HepG2 (cell line): ENCODE measurements around the gene DAPK1. TPM values are rescaled to one million over a fixed set of nuclear protein-coding genes. Genes with fewer than 3 reads are reported as not detected.
A peak's percentile ranks its signal among the peaks of the same experiment; 100 is the strongest.

Source experiments
- ATAC-seq: fragments of 200-7000 bp; cut with Tn5 transposase; 3 replicates; pipeline ENCODE4 v1.9.1; 2020; ENCODE audit warnings: mild to moderate bottlenecking, moderate library complexity
- BruUV-seq: library from RNA; stranded (reverse); fragments of 400-500 nt; replicated peaks from 2 replicates; lab custom pipeline; 2021; lab: Mats Ljungman, UMichigan
- CTCF ChIA-PET: fragments of 300-600 bp; formaldehyde crosslinking; extraction: SDS; loops from one replicate; lab custom pipeline; 2021; ENCODE audit warnings: low total read pairs, inconsistent platforms, low intra/inter-chr PET ratio; lab: Yijun Ruan, JAX
- POLR2A ChIA-PET: fragments of 350-600 bp; sonication (Branson Sonifier 250); formaldehyde crosslinking; loops from one replicate; lab custom pipeline; 2020; ENCODE audit warnings: antibody characterized with exemption, inconsistent platforms; lab: Yijun Ruan, JAX
- DNase-seq: peaks from one replicate; pipeline ENCODE4 v3.0.0-alpha.2; 2015; ENCODE audit warnings: low spot score
- FAIRE-seq: peaks from 3 replicates; lab custom pipeline; 2011; peaks lifted over from hg19 to GRCh38; lab: Jason Lieb, UNC
- H2AFZ ChIP-seq: one replicate; pipeline ENCODE4 v1.6.1; 2011; ENCODE audit warnings: low read length, inconsistent platforms
- H3K27ac ChIP-seq: fragments of 300-600 bp; 3 replicates; pipeline ENCODE4 v1.8.0; 2011; ENCODE audit warnings: mixed run types, mild to moderate bottlenecking, mixed read lengths, low read length, inconsistent platforms; ENCODE audit not compliant: insufficient read depth; ENCODE audit errors: extremely low read length
- H3K27me3 ChIP-seq, 2 experiments: fragments of 200-600 bp in 1 of 2; 2 replicates in 1 of 2; 3 replicates in 1 of 2; pipeline versions ENCODE4 v1.6.0 to v1.8.0; 2011; ENCODE audit warnings: low read length in 2 of 2, mild to moderate bottlenecking in 2 of 2, moderate library complexity in 2 of 2, inconsistent platforms in 1 of 2; ENCODE audit not compliant: insufficient read depth in 2 of 2, control insufficient read depth in 1 of 2
- H3K36me3 ChIP-seq, 2 experiments: fragments of 200-600 bp in 1 of 2; replicated peaks in 1 of 2; 2 replicates in 1 of 2; 3 replicates in 1 of 2; pipeline versions ENCODE4 v1.5.1 to v1.8.0; 2011; ENCODE audit warnings: low read length in 2 of 2, inconsistent platforms in 1 of 2; ENCODE audit not compliant: insufficient read depth in 2 of 2, control insufficient read depth in 1 of 2
- H3K4me1 ChIP-seq: 2 replicates; pipeline ENCODE4 v1.5.1; 2012; ENCODE audit warnings: low read length, inconsistent platforms; ENCODE audit not compliant: insufficient read depth
- H3K4me2 ChIP-seq: 2 replicates; pipeline ENCODE4 v1.6.0; 2011; ENCODE audit warnings: low read depth, low read length, inconsistent platforms
- H3K4me3 ChIP-seq, 3 experiments: fragments of 200-600 bp in 1 of 3; sonication (generic), shearing (Covaris generic) in 1 of 3; replicated peaks in 1 of 3; 2 replicates each; pipeline ENCODE4 v1.5.1; 2011 to 2016; ENCODE audit warnings: low read length in 3 of 3, inconsistent platforms in 2 of 3, low read depth in 2 of 3, mild to moderate bottlenecking in 2 of 3, control low read depth in 1 of 3, mixed read lengths in 1 of 3; ENCODE audit not compliant: insufficient read depth in 1 of 3
- H3K79me2 ChIP-seq: one replicate; pipeline ENCODE4 v1.6.1; 2011; ENCODE audit warnings: low read length, inconsistent platforms; ENCODE audit not compliant: insufficient read depth
- H3K9ac ChIP-seq: 2 replicates; pipeline ENCODE4 v1.6.0; 2011; ENCODE audit warnings: mild to moderate bottlenecking, low read depth, low read length, inconsistent platforms; ENCODE audit not compliant: insufficient read depth
- H3K9me3 ChIP-seq: 2 replicates; pipeline ENCODE4 v1.5.1; 2012; ENCODE audit warnings: mild to moderate bottlenecking, low read length
- H4K20me1 ChIP-seq: 2 replicates; pipeline ENCODE4 v1.6.0; 2011; ENCODE audit warnings: inconsistent platforms, mild to moderate bottlenecking, low read length, moderate library complexity; ENCODE audit not compliant: insufficient read depth
- KAT7 ChIP-seq: IDR thresholded peaks from 2 replicates; pipeline ENCODE4 v1.6.1; 2018; ENCODE audit warnings: borderline replicate concordance, missing compliant biosample characterization
- SIX1 ChIP-seq: sonication (generic); formaldehyde crosslinking; IDR thresholded peaks from 2 replicates; pipeline ENCODE4 v1.4.0; 2020; ENCODE audit warnings: missing genetic modification reagents, borderline replicate concordance
- SMAD9 ChIP-seq: sonication (generic); formaldehyde crosslinking; IDR thresholded peaks from 2 replicates; pipeline ENCODE4 v1.5.1; 2020; ENCODE audit warnings: mild to moderate bottlenecking, missing genetic modification reagents
- STAG1 ChIP-seq: sonication (generic); formaldehyde crosslinking; IDR thresholded peaks from 2 replicates; pipeline ENCODE4 v1.4.0; 2020; ENCODE audit warnings: missing genetic modification reagents
- TSC22D2 ChIP-seq: sonication (generic); formaldehyde crosslinking; IDR thresholded peaks from 2 replicates; pipeline ENCODE4 v1.5.1; 2020; ENCODE audit warnings: missing genetic modification reagents, mild to moderate bottlenecking, borderline replicate concordance
- ZMYM2 ChIP-seq: sonication (generic); formaldehyde crosslinking; IDR thresholded peaks from 2 replicates; pipeline ENCODE4 v1.8.0; 2022; ENCODE audit warnings: mild to moderate bottlenecking, missing genetic modification reagents
- ZNF143 ChIP-seq: sonication (generic); formaldehyde crosslinking; IDR thresholded peaks from 2 replicates; pipeline ENCODE4 v1.4.0; 2020; ENCODE audit warnings: missing genetic modification reagents
- ZNF17 ChIP-seq: sonication (generic); formaldehyde crosslinking; IDR thresholded peaks from 2 replicates; pipeline ENCODE4 v1.5.0; 2020; ENCODE audit warnings: mild to moderate bottlenecking, missing genetic modification reagents
- ZNF816 ChIP-seq: sonication (generic); formaldehyde crosslinking; IDR thresholded peaks from 2 replicates; pipeline ENCODE4 v1.8.0; 2022; ENCODE audit warnings: missing genetic modification reagents, mild to moderate bottlenecking, borderline replicate concordance
- ZSCAN12 ChIP-seq: sonication (generic); formaldehyde crosslinking; IDR thresholded peaks from 2 replicates; pipeline ENCODE4 v1.9.0; 2021; ENCODE audit warnings: mild to moderate bottlenecking, missing genetic modification reagents
- WGBS: methylation state at CpG from one replicate; pipeline ENCODE4 v1.1.6; 2017; ENCODE audit warnings: low lambda C conversion rate; 5-methylcytosine and 5-hydroxymethylcytosine counted together
- in situ Hi-C: cut with HindIII; loops from 2 replicates; pipeline ENCODE4 v1.10.0; 2017; ENCODE audit warnings: low pct_unique_long_range_greater_than_20kb; ENCODE audit not compliant: extremely low pct_ligation_motif_present
- intact Hi-C: fragments of 100-400 bp; cut with micrococcal nuclease; formaldehyde crosslinking; loops from one replicate; pipeline ENCODE4 v1.10.0; 2022; ENCODE audit not compliant: unreplicated experiment
- polyA plus RNA-seq, 8 experiments: library from polyadenylated mRNA; depleted of rRNA in 3 of 8; stranded (reverse) in 7 of 8; unstranded in 1 of 8; fragments of >200 nt; fragmentation: Illumina TruSeq in 4 of 8; extraction: Trizol in 4 of 8; gene quantifications; 2 replicates each; pipeline versions ENCODE4 v1.2.1 to v1.2.3, GENCODE V29; 2011 to 2016; ENCODE audit warnings: low read depth in 4 of 8, missing spikeins in 1 of 8, mixed read lengths in 1 of 8; ENCODE audit not compliant: insufficient read depth in 1 of 8
- total RNA-seq, 5 experiments: library from RNA; depleted of rRNA; stranded (reverse); fragments of >200 nt; fragmentation: Illumina TruSeq; extraction: Trizol; gene quantifications; 2 replicates each; pipeline ENCODE4 v1.2.3, GENCODE V29; 2016; ENCODE audit warnings: low read depth in 1 of 5
- TF ChIP-seq, protein P1 (sequence below): sonication (generic); formaldehyde crosslinking; IDR thresholded peaks from 2 replicates; pipeline ENCODE4 v1.8.0; 2022; ENCODE audit warnings: mild to moderate bottlenecking, missing genetic modification reagents; ENCODE audit not compliant: insufficient replicate concordance
- TF ChIP-seq, protein P2 (sequence below): IDR thresholded peaks from 2 replicates; pipeline ENCODE4 v1.6.1; 2018; ENCODE audit warnings: missing genetic modification reagents, mild to moderate bottlenecking, missing compliant biosample characterization
- TF ChIP-seq, protein P3 (sequence below): sonication (generic); formaldehyde crosslinking; IDR thresholded peaks from 2 replicates; pipeline ENCODE4 v1.9.0; 2021; ENCODE audit warnings: missing genetic modification reagents, borderline replicate concordance

DAPK1 gene
- total and polyA plus RNA-seq, 2 of the 13 experiments (the other 11 are each of a cell fraction or from before 2014, with no cell fraction given), result 35.7 to 35.9 TPM

DNA sequence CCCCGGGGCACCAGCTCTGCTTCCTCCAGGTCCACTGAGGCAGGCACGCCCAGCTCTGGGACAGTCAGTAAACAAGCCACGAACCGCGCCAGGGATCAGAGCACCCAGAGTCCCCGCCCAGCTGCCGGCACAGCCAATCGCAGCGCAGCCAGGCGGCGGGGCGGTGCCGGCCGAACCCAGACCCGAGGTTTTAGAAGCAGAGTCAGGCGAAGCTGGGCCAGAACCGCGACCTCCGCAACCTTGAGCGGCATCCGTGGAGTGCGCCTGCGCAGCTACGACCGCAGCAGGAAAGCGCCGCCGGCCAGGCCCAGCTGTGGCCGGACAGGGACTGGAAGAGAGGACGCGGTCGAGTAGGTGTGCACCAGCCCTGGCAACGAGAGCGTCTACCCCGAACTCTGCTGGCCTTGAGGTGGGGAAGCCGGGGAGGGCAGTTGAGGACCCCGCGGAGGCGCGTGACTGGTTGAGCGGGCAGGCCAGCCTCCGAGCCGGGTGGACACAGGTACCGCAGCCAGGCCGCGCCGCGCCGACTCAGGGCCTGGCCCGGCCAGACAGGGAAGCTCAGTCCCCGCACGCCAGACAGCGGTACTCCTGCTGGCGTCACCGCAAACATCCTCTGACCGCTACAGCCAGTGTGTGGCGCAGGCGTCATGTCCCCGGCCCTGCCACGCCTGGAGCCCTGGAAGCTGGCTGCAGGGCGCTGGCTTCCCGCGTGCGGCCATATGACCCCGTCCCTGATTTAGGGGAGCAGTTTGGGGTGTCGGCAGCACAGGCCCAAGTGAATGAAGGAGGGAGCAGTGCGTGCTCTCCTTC is 228.4 kb downstream of the DAPK1 start, which contains the start of gene CTSL:
Gene CTSL (plus strand): TSS at position 220 of the 810 bp plus-strand sequence. CDS start 1,485 bp downstream, outside the sequence.
- Histone ChIP-seq H4K20me1 (no peaks in the 10 kb centered on the region), H3K79me2 (no peaks in the 10 kb centered on the region), H3K4me3 (peak within 1 kb of the TSS; percentile 45 to 76 (median 70)), H3K9ac (peak within 1 kb of the TSS; percentile 71), H3K4me2 (peak within 1 kb of the TSS; percentile 92), H3K4me1 (peaks cover 14% of the 10 kb centered on the region), H2AFZ (peak within 1 kb of the TSS; percentile 44), H3K27me3 (peaks cover 0 to 6% of the 10 kb centered on the region in 2 experiments; a peak in 1 of 5 replicates), H3K9me3 (no peaks in the 10 kb centered on the region), H3K36me3 (peaks cover 1 to 12% of the 10 kb centered on the region in 2 experiments; a peak in 3 of 5 replicates), H3K27ac (peak within 1 kb of the TSS; percentile 52)
- ChIA-PET POLR2A (interaction anchor here (0.6 to 2.3 kb wide), 9 partner anchors 9 to 113 kb away, joined by 3 to 20 read pairs (median 5); no protein-coding TSS in a partner anchor), CTCF (interaction anchor here (0.7 kb wide), 1 partner anchor 87 kb away, joined by 3 read pairs; no protein-coding TSS in a partner anchor)
- no TSS peak for BruUV-seq
- intact Hi-C loops (loop anchor here (5.0 kb wide), 1 partner anchor 44 kb away; no protein-coding TSS in a partner anchor), in situ Hi-C loops (no loop called here)
- ATAC-seq (peak; percentile 95), FAIRE-seq (peak; percentile 32), DNase-seq (peak; percentile 76)
- 0% methylated on average over 9 of the region's 67 CpGs for WGBS
- TF ChIP-seq TSC22D2 (CRISPR knock-in tag), result no peak
- TF ChIP-seq STAG1 (CRISPR knock-in tag), result peak; percentile 65
- no peak for TF ChIP-seq ZNF17 (CRISPR knock-in tag)
- TF ChIP-seq ZNF143 (CRISPR knock-in tag), result peak; percentile 48; the same call in 1 of the 2 replicates
- no peak for TF ChIP-seq KAT7 (CRISPR knock-in tag)
- peak; percentile 24; the same call in 1 of the 2 replicates for TF ChIP-seq ZSCAN12 (CRISPR knock-in tag)
- TF ChIP-seq, protein P1, sequence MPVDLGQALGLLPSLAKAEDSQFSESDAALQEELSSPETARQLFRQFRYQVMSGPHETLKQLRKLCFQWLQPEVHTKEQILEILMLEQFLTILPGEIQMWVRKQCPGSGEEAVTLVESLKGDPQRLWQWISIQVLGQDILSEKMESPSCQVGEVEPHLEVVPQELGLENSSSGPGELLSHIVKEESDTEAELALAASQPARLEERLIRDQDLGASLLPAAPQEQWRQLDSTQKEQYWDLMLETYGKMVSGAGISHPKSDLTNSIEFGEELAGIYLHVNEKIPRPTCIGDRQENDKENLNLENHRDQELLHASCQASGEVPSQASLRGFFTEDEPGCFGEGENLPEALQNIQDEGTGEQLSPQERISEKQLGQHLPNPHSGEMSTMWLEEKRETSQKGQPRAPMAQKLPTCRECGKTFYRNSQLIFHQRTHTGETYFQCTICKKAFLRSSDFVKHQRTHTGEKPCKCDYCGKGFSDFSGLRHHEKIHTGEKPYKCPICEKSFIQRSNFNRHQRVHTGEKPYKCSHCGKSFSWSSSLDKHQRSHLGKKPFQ (CRISPR knock-in tag), result peak; percentile 85
- TF ChIP-seq ZNF816 (CRISPR knock-in tag), result no peak
- TF ChIP-seq ZMYM2, result peak; percentile 85
- TF ChIP-seq, protein P2, sequence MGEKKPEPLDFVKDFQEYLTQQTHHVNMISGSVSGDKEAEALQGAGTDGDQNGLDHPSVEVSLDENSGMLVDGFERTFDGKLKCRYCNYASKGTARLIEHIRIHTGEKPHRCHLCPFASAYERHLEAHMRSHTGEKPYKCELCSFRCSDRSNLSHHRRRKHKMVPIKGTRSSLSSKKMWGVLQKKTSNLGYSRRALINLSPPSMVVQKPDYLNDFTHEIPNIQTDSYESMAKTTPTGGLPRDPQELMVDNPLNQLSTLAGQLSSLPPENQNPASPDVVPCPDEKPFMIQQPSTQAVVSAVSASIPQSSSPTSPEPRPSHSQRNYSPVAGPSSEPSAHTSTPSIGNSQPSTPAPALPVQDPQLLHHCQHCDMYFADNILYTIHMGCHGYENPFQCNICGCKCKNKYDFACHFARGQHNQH (CRISPR knock-in tag), result no peak
- peak; percentile 38; the same call in 1 of the 2 replicates for TF ChIP-seq SMAD9 (CRISPR knock-in tag)
- TF ChIP-seq, protein P3, sequence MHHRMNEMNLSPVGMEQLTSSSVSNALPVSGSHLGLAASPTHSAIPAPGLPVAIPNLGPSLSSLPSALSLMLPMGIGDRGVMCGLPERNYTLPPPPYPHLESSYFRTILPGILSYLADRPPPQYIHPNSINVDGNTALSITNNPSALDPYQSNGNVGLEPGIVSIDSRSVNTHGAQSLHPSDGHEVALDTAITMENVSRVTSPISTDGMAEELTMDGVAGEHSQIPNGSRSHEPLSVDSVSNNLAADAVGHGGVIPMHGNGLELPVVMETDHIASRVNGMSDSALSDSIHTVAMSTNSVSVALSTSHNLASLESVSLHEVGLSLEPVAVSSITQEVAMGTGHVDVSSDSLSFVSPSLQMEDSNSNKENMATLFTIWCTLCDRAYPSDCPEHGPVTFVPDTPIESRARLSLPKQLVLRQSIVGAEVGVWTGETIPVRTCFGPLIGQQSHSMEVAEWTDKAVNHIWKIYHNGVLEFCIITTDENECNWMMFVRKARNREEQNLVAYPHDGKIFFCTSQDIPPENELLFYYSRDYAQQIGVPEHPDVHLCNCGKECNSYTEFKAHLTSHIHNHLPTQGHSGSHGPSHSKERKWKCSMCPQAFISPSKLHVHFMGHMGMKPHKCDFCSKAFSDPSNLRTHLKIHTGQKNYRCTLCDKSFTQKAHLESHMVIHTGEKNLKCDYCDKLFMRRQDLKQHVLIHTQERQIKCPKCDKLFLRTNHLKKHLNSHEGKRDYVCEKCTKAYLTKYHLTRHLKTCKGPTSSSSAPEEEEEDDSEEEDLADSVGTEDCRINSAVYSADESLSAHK (CRISPR knock-in tag), result no peak
- no peak for TF ChIP-seq SIX1 (CRISPR knock-in tag)
